Suprapubic skin (tissue), 4 donors: ENCODE data around the gene TREML4. TPM values are rescaled to one million over a fixed set of nuclear protein-coding genes. Genes with fewer than 3 reads are reported as not detected.
"Not testable (repeated sequence)": the region's sequence is repeated elsewhere in the genome, so short reads cannot be mapped to it uniquely, and the experiment has no call there.

Source experiments
- DNase-seq, 2 donors: peaks; one replicate each; pipeline ENCODE4 v3.0.0-alpha.2; 2019; ENCODE audit warnings: low spot score in 2 of 2
- H3K27ac ChIP-seq: fragments of 200-600 bp; sonication (generic); one replicate; pipeline ENCODE4 v1.5.1; 2019
- H3K27me3 ChIP-seq: fragments of 200-600 bp; sonication (generic); one replicate; pipeline ENCODE4 v1.5.1; 2019
- H3K36me3 ChIP-seq: fragments of 200-600 bp; sonication (generic); one replicate; pipeline ENCODE4 v1.5.1; 2019
- H3K4me1 ChIP-seq: fragments of 200-600 bp; sonication (generic); one replicate; pipeline ENCODE4 v1.5.1; 2019
- H3K4me3 ChIP-seq: fragments of 200-600 bp; sonication (generic); one replicate; pipeline ENCODE4 v1.5.1; 2019; ENCODE audit warnings: mild to moderate bottlenecking
- H3K9me3 ChIP-seq: fragments of 200-600 bp; sonication (generic); one replicate; pipeline ENCODE4 v1.5.1; 2019
- EP300 ChIP-seq: sonication (generic); formaldehyde crosslinking; IDR thresholded peaks from one replicate; pipeline ENCODE4 v1.6.1; 2017; ENCODE audit warnings: antibody characterized with exemption
- POLR2A ChIP-seq, 2 donors: fragments of 450-650 bp; IDR thresholded peaks; one replicate each; pipeline ENCODE4 v1.6.1; 2017; ENCODE audit warnings: antibody characterized with exemption in 2 of 2, mild to moderate bottlenecking in 2 of 2, moderate library complexity in 2 of 2
- POLR2AphosphoS5 ChIP-seq, 3 donors: sonication (generic); formaldehyde crosslinking; IDR thresholded peaks; one replicate each; pipeline ENCODE4 v1.6.1; 2017; ENCODE audit warnings: antibody characterized with exemption in 3 of 3
- WGBS: methylation state at CpG from one replicate; pipeline ENCODE4 v1.1.5; 2018; 5-methylcytosine and 5-hydroxymethylcytosine counted together
- total RNA-seq, 4 donors: library from RNA; depleted of rRNA; stranded (reverse); fragments of >200 nt; gene quantifications; one replicate each; pipeline ENCODE4 v1.1.0, GENCODE V29; 2016
- TF ChIP-seq, protein P1 (sequence below), 2 donors: fragments of 200-600 bp in 1 of 2; fragments of 450-650 bp in 1 of 2; sonication (generic) in 1 of 2; IDR thresholded peaks; one replicate each; pipeline ENCODE4 v1.5.1; 2016 to 2019; ENCODE audit warnings: antibody characterized with exemption in 2 of 2, mild to moderate bottlenecking in 1 of 2, moderate library complexity in 1 of 2

Gene TREML4
- total RNA-seq, 4 donors from 2014 or later: not detected

GRCh38 chr6:41186031-41186562, 42.1 kb upstream of the TREML4 start:
- DNase-seq: peak in 1 of 2 donors; percentile 43
- H3K4me3 ChIP-seq: no peak overlapping the region
- WGBS: 79% methylated on average over 10 of the region's 10 CpGs
- H3K27ac ChIP-seq: no peak overlapping the region
- no peaks in the 10 kb centered on the region for H3K36me3 ChIP-seq
- H3K27me3 ChIP-seq: peaks cover 3% of the 10 kb centered on the region
- H3K4me1 ChIP-seq: no peaks in the 10 kb centered on the region
- no peaks in the 10 kb centered on the region for H3K9me3 ChIP-seq
- no peak for TF ChIP-seq EP300
- no peak for TF ChIP-seq POLR2A (IDR thresholded peaks at IDR 0.05)
- TF ChIP-seq, protein P1, sequence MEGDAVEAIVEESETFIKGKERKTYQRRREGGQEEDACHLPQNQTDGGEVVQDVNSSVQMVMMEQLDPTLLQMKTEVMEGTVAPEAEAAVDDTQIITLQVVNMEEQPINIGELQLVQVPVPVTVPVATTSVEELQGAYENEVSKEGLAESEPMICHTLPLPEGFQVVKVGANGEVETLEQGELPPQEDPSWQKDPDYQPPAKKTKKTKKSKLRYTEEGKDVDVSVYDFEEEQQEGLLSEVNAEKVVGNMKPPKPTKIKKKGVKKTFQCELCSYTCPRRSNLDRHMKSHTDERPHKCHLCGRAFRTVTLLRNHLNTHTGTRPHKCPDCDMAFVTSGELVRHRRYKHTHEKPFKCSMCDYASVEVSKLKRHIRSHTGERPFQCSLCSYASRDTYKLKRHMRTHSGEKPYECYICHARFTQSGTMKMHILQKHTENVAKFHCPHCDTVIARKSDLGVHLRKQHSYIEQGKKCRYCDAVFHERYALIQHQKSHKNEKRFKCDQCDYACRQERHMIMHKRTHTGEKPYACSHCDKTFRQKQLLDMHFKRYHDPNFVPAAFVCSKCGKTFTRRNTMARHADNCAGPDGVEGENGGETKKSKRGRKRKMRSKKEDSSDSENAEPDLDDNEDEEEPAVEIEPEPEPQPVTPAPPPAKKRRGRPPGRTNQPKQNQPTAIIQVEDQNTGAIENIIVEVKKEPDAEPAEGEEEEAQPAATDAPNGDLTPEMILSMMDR (IDR thresholded peaks at IDR 0.05): no peak
- TF ChIP-seq POLR2AphosphoS5 (IDR thresholded peaks at IDR 0.05): no peak

GRCh38 chr6:41187924-41188886, 39.9 kb upstream of the TREML4 start:
- no peak overlapping the region for H3K27ac ChIP-seq
- DNase-seq: no peak
- TF ChIP-seq, protein P1 (IDR thresholded peaks at IDR 0.05): no peak
- TF ChIP-seq EP300 (no peak), POLR2A (IDR thresholded peaks at IDR 0.05) (no peak), POLR2AphosphoS5 (IDR thresholded peaks at IDR 0.05) (no peak)
- WGBS: 82% methylated on average over 8 of the region's 8 CpGs
- H3K9me3 ChIP-seq: no peaks in the 10 kb centered on the region
- peaks cover 23% of the 10 kb centered on the region for H3K27me3 ChIP-seq
- no peaks in the 10 kb centered on the region for H3K4me1 ChIP-seq
- no peaks in the 10 kb centered on the region for H3K36me3 ChIP-seq
- H3K4me3 ChIP-seq: no peak overlapping the region

GRCh38 chr6:41189046-41189445, 39.1 kb upstream of the TREML4 start:
- not testable (repeated sequence) for H3K27ac ChIP-seq, H3K36me3 ChIP-seq, H3K4me1 ChIP-seq, H3K4me3 ChIP-seq, DNase-seq, H3K9me3 ChIP-seq
- H3K27me3 ChIP-seq: peaks cover 26% of the 10 kb centered on the region

- H3K27me3 ChIP-seq: peaks cover 33% of the 10 kb centered on the region
- no peaks in the 10 kb centered on the region for H3K36me3 ChIP-seq
- no peak for DNase-seq
- H3K9me3 ChIP-seq: no peaks in the 10 kb centered on the region
- no peak overlapping the region for H3K4me3 ChIP-seq
- H3K27ac ChIP-seq: no peak overlapping the region
- H3K4me1 ChIP-seq: no peaks in the 10 kb centered on the region
- TF ChIP-seq POLR2A (IDR thresholded peaks at IDR 0.05): no peak
- TF ChIP-seq EP300: no peak
- no peak for TF ChIP-seq POLR2AphosphoS5 (IDR thresholded peaks at IDR 0.05)
- TF ChIP-seq, protein P1 (IDR thresholded peaks at IDR 0.05): no peak
- WGBS: 92% methylated on average over 2 of the region's 2 CpGs
These were observed 38.2 kb upstream of the TREML4 start for GRCh38 chr6:41189967-41190366.

DNA sequence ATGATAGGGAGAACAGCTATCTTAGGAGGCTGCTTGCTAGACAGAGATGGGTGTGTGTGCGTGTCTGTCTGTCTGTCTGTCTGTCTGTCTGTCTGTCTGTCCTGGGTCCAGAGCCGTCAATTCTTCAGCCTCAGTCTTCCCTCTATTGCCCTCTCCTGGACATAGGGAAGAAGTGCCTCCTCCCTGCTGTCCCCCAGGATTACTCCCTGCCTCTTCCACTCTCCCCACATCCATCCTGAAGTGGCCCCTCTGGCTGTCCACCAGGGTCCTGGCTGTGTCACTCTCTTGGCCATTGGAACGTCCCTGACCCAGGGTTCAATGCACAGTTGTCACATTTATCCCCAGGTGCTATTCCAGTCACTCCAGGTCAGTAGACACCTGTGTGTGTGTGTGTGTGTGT, 37.4 kb upstream of the TREML4 start:
- Histone ChIP-seq H3K4me3 (no peak overlapping the region), H3K9me3 (no peaks in the 10 kb centered on the region), H3K27ac (no peak overlapping the region), H3K27me3 (peaks cover 33% of the 10 kb centered on the region), H3K4me1 (no peaks in the 10 kb centered on the region), H3K36me3 (no peaks in the 10 kb centered on the region)
- DNase-seq: no peak
- 96% methylated on average over 3 of the region's 3 CpGs for WGBS
- TF ChIP-seq POLR2AphosphoS5 (IDR thresholded peaks at IDR 0.05) (no peak), EP300 (no peak), POLR2A (IDR thresholded peaks at IDR 0.05) (no peak)
- TF ChIP-seq, protein P1 (IDR thresholded peaks at IDR 0.05): no peak
